ENCODE results near the gene ZBTB48. TPM values are rescaled to one million over a fixed set of nuclear protein-coding genes. Genes with fewer than 3 reads are reported as not detected.

ZBTB48 gene
- total RNA-seq, 1 experiment from 2014 or later, result 35.3 TPM

GRCh38 chr1:6627841-6628545, 48.2 kb downstream of the ZBTB48 start:
- DNase-seq (ENCODE audit: low spot score), result no peak
- BruUV-seq (replicated peaks), result no TSS peak
- H3K27me3 ChIP-seq (replicated peaks; ENCODE audit: insufficient read depth, low read depth, low read length, poor library complexity), result no peaks in the 10 kb centered on the region
- ChIA-PET CTCF (no interaction called here), POLR2A (ENCODE audit: low non-redundant PET) (no interaction called here)
- no peak overlapping the region for H3K27ac ChIP-seq (ENCODE audit: low read depth, low read length, poor library complexity, severe bottlenecking)
- TF ChIP-seq CTCF (conservative IDR thresholded peaks at IDR 0.05; ENCODE audit: low read depth, low read length) (no peak), EZH2 (IDR thresholded peaks at IDR 0.05; ENCODE audit: borderline replicate concordance, low read depth, low read length, poor library complexity, severe bottlenecking) (no peak)
- intact Hi-C loops (cut with micrococcal nuclease; ENCODE audit: unreplicated experiment), result no loop called here
- peaks cover 4% of the 10 kb centered on the region for H3K4me1 ChIP-seq (ENCODE audit: insufficient read depth, low read length, poor library complexity, severe bottlenecking)
- H3K36me3 ChIP-seq (ENCODE audit: insufficient read depth, low read length, poor library complexity, severe bottlenecking), result peaks cover 48% of the 10 kb centered on the region
- H3K9me3 ChIP-seq (ENCODE audit: low read depth, low read length, poor library complexity, severe bottlenecking), result no peaks in the 10 kb centered on the region
- no peak overlapping the region for H3K4me3 ChIP-seq (ENCODE audit: low read depth, low read length, poor library complexity, severe bottlenecking)

GRCh38 chr1:6628971-6629479, 49.2 kb downstream of the ZBTB48 start:
- intact Hi-C loops (cut with micrococcal nuclease; ENCODE audit: unreplicated experiment), result no loop called here
- H3K36me3 ChIP-seq (ENCODE audit: insufficient read depth, low read length, poor library complexity, severe bottlenecking), result peaks cover 51% of the 10 kb centered on the region
- ChIA-PET CTCF (no interaction called here), POLR2A (ENCODE audit: low non-redundant PET) (no interaction called here)
- H3K27me3 ChIP-seq (replicated peaks; ENCODE audit: insufficient read depth, low read depth, low read length, poor library complexity), result no peaks in the 10 kb centered on the region
- TF ChIP-seq EZH2 (IDR thresholded peaks at IDR 0.05; ENCODE audit: borderline replicate concordance, low read depth, low read length, poor library complexity, severe bottlenecking), result no peak
- H3K27ac ChIP-seq (ENCODE audit: low read depth, low read length, poor library complexity, severe bottlenecking), result no peak overlapping the region
- no peak for DNase-seq (ENCODE audit: low spot score)
- peaks cover 4% of the 10 kb centered on the region for H3K4me1 ChIP-seq (ENCODE audit: insufficient read depth, low read length, poor library complexity, severe bottlenecking)
- H3K9me3 ChIP-seq (ENCODE audit: low read depth, low read length, poor library complexity, severe bottlenecking), result no peaks in the 10 kb centered on the region
- BruUV-seq (replicated peaks), result no TSS peak
- H3K4me3 ChIP-seq (ENCODE audit: low read depth, low read length, poor library complexity, severe bottlenecking), result no peak overlapping the region

GRCh38 chr1:6630027-6630426, 50.2 kb downstream of the ZBTB48 start:
- no peaks in the 10 kb centered on the region for H3K4me1 ChIP-seq (ENCODE audit: insufficient read depth, low read length, poor library complexity, severe bottlenecking)
- intact Hi-C loops (cut with micrococcal nuclease; ENCODE audit: unreplicated experiment), result no loop called here
- no TSS peak for BruUV-seq (replicated peaks)
- POLR2A ChIA-PET (ENCODE audit: low non-redundant PET), result no interaction called here
- no peak overlapping the region for H3K27ac ChIP-seq (ENCODE audit: low read depth, low read length, poor library complexity, severe bottlenecking)
- CTCF ChIA-PET, result no interaction called here
- H3K36me3 ChIP-seq (ENCODE audit: insufficient read depth, low read length, poor library complexity, severe bottlenecking), result peaks cover 61% of the 10 kb centered on the region
- TF ChIP-seq EZH2 (IDR thresholded peaks at IDR 0.05; ENCODE audit: borderline replicate concordance, low read depth, low read length, poor library complexity, severe bottlenecking), result no peak
- no peak for TF ChIP-seq CTCF (conservative IDR thresholded peaks at IDR 0.05; ENCODE audit: low read depth, low read length)
- no peak overlapping the region for H3K4me3 ChIP-seq (ENCODE audit: low read depth, low read length, poor library complexity, severe bottlenecking)
- H3K27me3 ChIP-seq (replicated peaks; ENCODE audit: insufficient read depth, low read depth, low read length, poor library complexity), result no peaks in the 10 kb centered on the region
- DNase-seq (ENCODE audit: low spot score), result no peak
- no peaks in the 10 kb centered on the region for H3K9me3 ChIP-seq (ENCODE audit: low read depth, low read length, poor library complexity, severe bottlenecking)

GRCh38 chr1:6631058-6631457, 51.3 kb downstream of the ZBTB48 start:
- H3K4me3 ChIP-seq (ENCODE audit: low read depth, low read length, poor library complexity, severe bottlenecking), result no peak overlapping the region
- H3K36me3 ChIP-seq (ENCODE audit: insufficient read depth, low read length, poor library complexity, severe bottlenecking), result peaks cover 71% of the 10 kb centered on the region
- intact Hi-C loops (cut with micrococcal nuclease; ENCODE audit: unreplicated experiment), result no loop called here
- CTCF ChIA-PET, result no interaction called here
- no peaks in the 10 kb centered on the region for H3K27me3 ChIP-seq (replicated peaks; ENCODE audit: insufficient read depth, low read depth, low read length, poor library complexity)
- H3K27ac ChIP-seq (ENCODE audit: low read depth, low read length, poor library complexity, severe bottlenecking), result no peak overlapping the region
- H3K9me3 ChIP-seq (ENCODE audit: low read depth, low read length, poor library complexity, severe bottlenecking), result no peaks in the 10 kb centered on the region
- BruUV-seq (replicated peaks), result no TSS peak
- TF ChIP-seq EZH2 (IDR thresholded peaks at IDR 0.05; ENCODE audit: borderline replicate concordance, low read depth, low read length, poor library complexity, severe bottlenecking), result no peak
- TF ChIP-seq CTCF (conservative IDR thresholded peaks at IDR 0.05; ENCODE audit: low read depth, low read length), result no peak
- no peak for DNase-seq (ENCODE audit: low spot score)
- POLR2A ChIA-PET (ENCODE audit: low non-redundant PET), result no interaction called here
- H3K4me1 ChIP-seq (ENCODE audit: insufficient read depth, low read length, poor library complexity, severe bottlenecking), result no peaks in the 10 kb centered on the region

Measured in A673 (cell line).